ENCODE measurements around the gene CREB3L2.

- no peak for TF ChIP-seq CTCF (IDR thresholded peaks at IDR 0.05)
- TF ChIP-seq ZFX (IDR thresholded peaks at IDR 0.05; ENCODE audit: borderline replicate concordance): no peak
Measured at GRCh38 chr7:137919987-137920386, 81.9 kb downstream of the CREB3L2 start.
